ENCODE results near the gene PAN3. TPM values are rescaled to one million over a fixed set of nuclear protein-coding genes. Genes with fewer than 3 reads are reported as not detected.

Gene PAN3
- total RNA-seq, 1 experiment from 2014 or later, result 24.8 TPM

DNA sequence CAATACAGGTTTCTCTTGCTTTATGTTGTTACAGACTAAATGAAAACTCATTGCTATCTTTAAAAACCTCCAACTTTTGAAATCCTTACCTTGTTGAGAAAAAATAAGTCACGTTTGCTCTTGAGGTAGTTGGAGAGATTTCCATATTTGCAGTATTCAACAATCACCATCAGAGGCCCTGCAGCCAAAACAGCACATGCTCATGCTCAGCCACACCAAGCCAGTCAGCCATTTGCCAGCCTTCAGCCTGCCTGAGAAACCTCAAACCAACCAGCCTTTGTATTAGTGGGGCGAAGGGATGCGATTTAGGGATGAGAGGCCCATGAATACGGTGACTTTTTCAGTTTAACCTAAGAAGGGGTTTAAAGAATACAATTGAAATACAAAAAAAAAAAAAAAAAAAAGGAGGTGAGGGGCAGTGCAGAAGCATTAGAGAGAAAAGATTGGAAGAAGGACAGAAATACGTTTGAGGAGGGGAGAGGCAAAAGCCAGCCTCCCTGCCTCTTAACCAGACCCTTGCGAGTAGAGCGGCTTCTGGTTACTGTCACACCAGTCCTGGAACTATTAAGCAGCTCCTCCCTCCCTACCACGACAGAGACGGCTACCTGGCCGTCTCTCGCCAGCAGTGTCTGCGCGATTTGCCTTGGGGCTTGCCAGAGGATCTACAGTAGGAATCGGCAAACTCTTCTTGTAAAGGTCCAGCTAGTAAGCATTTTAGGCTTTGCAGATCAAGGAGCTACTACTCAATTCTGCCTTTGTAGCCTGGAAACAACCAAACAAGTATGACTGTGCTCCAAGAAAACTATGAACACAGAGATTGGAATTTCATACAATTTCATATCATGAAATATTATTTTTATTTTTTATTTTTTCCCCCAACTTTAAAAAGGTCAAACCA is 189.3 kb downstream of the PAN3 start:
- no peak overlapping the region for H3K27ac Mint-ChIP-seq (ENCODE audit: unreplicated experiment)
- H3K4me1 Mint-ChIP-seq (ENCODE audit: low read depth, unreplicated experiment), result no peaks in the 10 kb centered on the region
- H3K9me3 Mint-ChIP-seq (ENCODE audit: low read depth, unreplicated experiment), result no peaks in the 10 kb centered on the region
- no peaks in the 10 kb centered on the region for H3K27me3 Mint-ChIP-seq (ENCODE audit: unreplicated experiment)
- CTCF ChIA-PET, result no interaction called here
- intact Hi-C loops (cut with micrococcal nuclease; ENCODE audit: unreplicated experiment), result no loop called here
- H3K36me3 Mint-ChIP-seq (ENCODE audit: insufficient read depth, unreplicated experiment), result no peaks in the 10 kb centered on the region
- DNase-seq, result no peak
- no TSS peak for BruUV-seq (replicated peaks)
- no peak overlapping the region for H3K4me3 Mint-ChIP-seq (ENCODE audit: low read depth, unreplicated experiment)
- TF ChIP-seq, protein P1, sequence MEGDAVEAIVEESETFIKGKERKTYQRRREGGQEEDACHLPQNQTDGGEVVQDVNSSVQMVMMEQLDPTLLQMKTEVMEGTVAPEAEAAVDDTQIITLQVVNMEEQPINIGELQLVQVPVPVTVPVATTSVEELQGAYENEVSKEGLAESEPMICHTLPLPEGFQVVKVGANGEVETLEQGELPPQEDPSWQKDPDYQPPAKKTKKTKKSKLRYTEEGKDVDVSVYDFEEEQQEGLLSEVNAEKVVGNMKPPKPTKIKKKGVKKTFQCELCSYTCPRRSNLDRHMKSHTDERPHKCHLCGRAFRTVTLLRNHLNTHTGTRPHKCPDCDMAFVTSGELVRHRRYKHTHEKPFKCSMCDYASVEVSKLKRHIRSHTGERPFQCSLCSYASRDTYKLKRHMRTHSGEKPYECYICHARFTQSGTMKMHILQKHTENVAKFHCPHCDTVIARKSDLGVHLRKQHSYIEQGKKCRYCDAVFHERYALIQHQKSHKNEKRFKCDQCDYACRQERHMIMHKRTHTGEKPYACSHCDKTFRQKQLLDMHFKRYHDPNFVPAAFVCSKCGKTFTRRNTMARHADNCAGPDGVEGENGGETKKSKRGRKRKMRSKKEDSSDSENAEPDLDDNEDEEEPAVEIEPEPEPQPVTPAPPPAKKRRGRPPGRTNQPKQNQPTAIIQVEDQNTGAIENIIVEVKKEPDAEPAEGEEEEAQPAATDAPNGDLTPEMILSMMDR (IDR thresholded peaks at IDR 0.05; ENCODE audit: unreplicated experiment), result no peak

DNA sequence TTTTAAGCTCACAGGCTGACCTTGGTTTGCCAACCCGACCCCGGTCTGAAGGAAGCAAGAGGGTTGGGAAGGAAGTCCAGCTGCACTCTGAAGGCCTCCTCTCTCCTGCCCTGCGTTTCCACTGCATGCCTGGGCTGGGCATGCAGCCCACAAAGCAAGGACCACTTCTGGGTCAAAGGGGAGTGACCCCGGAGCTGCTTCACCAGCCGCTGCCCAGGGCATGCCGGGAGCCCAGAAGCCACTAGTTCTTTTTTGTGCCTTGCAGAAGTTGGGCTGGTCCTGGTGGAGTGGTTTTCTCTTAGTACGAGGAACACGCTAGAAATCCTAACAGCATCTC is 189.9 kb downstream of the PAN3 start:
- CTCF ChIA-PET, result no interaction called here
- intact Hi-C loops (cut with micrococcal nuclease; ENCODE audit: unreplicated experiment), result no loop called here
- Mint-ChIP-seq H3K9me3 (ENCODE audit: low read depth, unreplicated experiment) (no peaks in the 10 kb centered on the region), H3K4me1 (ENCODE audit: low read depth, unreplicated experiment) (no peaks in the 10 kb centered on the region), H3K27me3 (ENCODE audit: unreplicated experiment) (no peaks in the 10 kb centered on the region), H3K36me3 (ENCODE audit: insufficient read depth, unreplicated experiment) (no peaks in the 10 kb centered on the region), H3K4me3 (ENCODE audit: low read depth, unreplicated experiment) (no peak overlapping the region), H3K27ac (ENCODE audit: unreplicated experiment) (no peak overlapping the region)
- TF ChIP-seq, protein P1 (IDR thresholded peaks at IDR 0.05; ENCODE audit: unreplicated experiment), result no peak
- BruUV-seq (replicated peaks), result no TSS peak
- DNase-seq, result no peak

DNA sequence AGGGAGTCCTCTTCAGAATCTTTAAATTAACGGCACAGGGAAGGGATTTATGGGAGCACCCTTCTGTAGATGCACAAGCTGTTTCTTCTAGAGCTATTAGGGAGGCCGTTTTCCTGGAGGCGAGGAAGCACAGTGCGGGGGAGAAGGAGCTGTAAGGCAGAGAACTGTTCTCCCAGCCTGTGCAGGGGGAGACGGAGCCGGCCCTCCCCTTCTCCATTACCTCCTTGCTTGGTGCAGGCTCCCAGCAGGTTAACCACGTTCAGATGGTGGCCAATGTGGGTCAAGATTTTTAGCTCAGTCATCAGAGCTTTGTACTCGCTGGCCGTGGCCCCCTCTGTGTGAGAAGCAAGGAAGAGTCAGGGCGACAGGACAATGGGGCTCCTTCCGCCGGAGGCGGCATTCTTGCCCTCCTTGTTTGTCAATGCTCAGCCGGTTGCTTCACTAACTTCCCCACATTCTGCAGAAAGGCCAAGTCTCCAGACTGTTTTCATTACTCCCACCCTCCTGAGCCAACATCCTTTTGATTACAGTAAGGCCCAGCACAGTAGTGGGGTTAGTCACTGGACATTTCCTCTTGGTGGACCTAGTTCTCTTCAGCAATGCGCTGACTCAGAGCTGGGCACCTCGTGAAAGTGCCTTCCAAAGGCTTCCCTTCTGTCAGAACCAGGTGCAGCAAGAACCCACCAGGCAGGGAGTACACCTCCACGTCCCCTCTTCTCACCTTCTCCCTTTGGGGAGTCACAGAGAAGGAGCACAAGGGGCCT is 191.2 kb downstream of the PAN3 start:
- Mint-ChIP-seq H3K27me3 (ENCODE audit: unreplicated experiment) (peaks cover 5% of the 10 kb centered on the region), H3K9me3 (ENCODE audit: low read depth, unreplicated experiment) (no peaks in the 10 kb centered on the region), H3K4me1 (ENCODE audit: low read depth, unreplicated experiment) (no peaks in the 10 kb centered on the region), H3K36me3 (ENCODE audit: insufficient read depth, unreplicated experiment) (no peaks in the 10 kb centered on the region), H3K4me3 (ENCODE audit: low read depth, unreplicated experiment) (no peak overlapping the region), H3K27ac (ENCODE audit: unreplicated experiment) (no peak overlapping the region)
- DNase-seq, result no peak
- BruUV-seq (replicated peaks), result no TSS peak
- intact Hi-C loops (cut with micrococcal nuclease; ENCODE audit: unreplicated experiment), result no loop called here
- TF ChIP-seq, protein P1 (IDR thresholded peaks at IDR 0.05; ENCODE audit: unreplicated experiment), result no peak
- CTCF ChIA-PET, result no interaction called here

DNA sequence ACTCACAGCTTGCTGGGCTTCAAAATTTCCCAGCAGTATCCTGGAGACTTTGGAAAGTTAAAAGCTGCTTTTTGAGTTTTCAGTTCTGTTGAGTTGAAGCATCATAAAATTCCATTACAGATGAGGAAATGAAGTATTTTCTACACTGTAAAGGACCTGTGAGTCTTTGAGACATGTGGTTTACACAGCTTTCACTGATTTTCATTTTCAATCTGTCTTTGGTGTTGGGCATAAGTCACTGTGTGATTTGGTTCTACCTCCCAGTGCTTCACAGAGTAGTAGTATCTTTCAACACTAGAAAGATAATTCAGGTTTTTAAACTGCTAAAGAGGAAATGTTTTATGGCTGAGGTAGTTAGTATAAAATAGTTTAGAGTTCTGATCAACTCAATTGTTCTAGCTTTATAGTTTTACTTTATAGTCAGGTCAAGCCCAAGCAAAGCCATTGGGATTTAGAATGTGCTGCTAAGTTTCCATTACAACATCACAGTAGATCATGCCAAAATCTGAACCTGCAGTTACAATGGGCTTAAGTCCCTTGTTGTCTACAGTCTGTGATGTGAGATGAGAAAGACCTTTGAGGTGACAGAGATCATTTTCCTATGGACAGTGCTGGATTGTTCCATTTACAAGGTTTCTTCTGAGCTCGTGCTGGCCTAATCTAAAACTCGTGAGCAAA is 195.0 kb downstream of the PAN3 start:
- Mint-ChIP-seq H3K36me3 (ENCODE audit: insufficient read depth, unreplicated experiment) (no peaks in the 10 kb centered on the region), H3K4me3 (ENCODE audit: low read depth, unreplicated experiment) (no peak overlapping the region), H3K4me1 (ENCODE audit: low read depth, unreplicated experiment) (no peaks in the 10 kb centered on the region), H3K27me3 (ENCODE audit: unreplicated experiment) (peaks cover 21% of the 10 kb centered on the region), H3K27ac (ENCODE audit: unreplicated experiment) (no peak overlapping the region), H3K9me3 (ENCODE audit: low read depth, unreplicated experiment) (no peaks in the 10 kb centered on the region)
- BruUV-seq (replicated peaks), result no TSS peak
- DNase-seq, result no peak
- CTCF ChIA-PET, result no interaction called here
- TF ChIP-seq, protein P1 (IDR thresholded peaks at IDR 0.05; ENCODE audit: unreplicated experiment), result no peak
- intact Hi-C loops (cut with micrococcal nuclease; ENCODE audit: unreplicated experiment), result no loop called here

Data from Calu3 (cell line).